ENCODE measurements around the gene DAPK1. TPM values are rescaled to one million over a fixed set of nuclear protein-coding genes. Genes with fewer than 3 reads are reported as not detected.

Gene DAPK1
- total and polyA plus RNA-seq, 10 of the 15 experiments (the other 5 are each of a cell fraction or from before 2014, with no cell fraction given) = 8.2 to 94.7 (median 51.6) TPM

DNA sequence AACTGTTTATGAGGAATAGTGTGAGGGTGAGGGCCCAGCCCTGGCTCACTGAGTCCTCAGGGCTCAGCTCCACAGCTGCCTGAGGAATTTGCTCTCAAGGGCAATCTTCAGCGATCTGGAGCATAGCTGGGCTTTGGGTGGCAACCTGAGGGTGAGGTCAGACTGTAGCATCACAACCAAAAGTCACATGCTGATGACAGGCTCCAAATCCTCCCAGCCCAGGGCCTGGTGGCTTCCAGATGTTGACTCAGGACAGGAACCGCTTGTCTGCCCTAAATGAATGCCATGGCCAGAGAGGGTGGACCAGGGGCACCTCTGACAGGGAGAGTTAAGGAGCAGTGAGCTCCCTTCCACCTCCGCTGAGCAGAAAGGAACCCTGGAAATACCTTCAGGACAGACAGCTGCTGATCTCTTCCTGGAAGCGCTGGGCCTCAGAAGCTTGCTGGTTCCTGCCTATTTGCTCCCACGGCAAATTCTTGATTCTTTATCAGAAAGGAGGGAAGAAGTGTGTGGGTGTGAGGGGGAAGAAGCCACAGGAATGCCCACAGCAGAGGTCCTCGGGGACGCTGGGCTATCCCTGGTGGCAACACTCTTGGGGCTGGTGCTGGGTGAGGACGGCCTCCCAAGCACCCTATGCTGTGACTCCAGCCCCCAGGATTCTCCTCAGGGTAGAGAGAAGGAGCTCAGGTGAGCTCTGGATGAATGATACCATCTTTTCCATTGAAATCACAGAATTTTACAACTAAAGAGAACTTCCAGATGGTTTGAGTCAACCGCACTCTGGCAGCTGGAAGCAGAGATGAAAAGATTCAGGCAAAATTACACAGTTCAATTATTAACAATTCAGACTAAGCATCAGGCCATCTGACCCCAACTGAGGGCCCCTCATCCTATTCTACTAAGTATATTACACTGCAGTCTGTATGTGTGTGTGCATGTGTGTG lies 214.5 kb downstream of the DAPK1 start:
- intact Hi-C loops (cut with micrococcal nuclease; ENCODE audit: unreplicated experiment) (no loop called here), in situ Hi-C loops (cut with MboI) (no loop called here)
- 55% methylated on average over 9 of the region's 9 CpGs for WGBS (ENCODE audit: insufficient coverage, insufficient replicate concordance, low lambda C conversion rate, missing lambda C conversion rate)
- BruUV-seq (replicated peaks) = no TSS peak
- no peaks in the 10 kb centered on the region for H3K9me3 ChIP-seq (replicated peaks; ENCODE audit: control insufficient read depth, insufficient read depth, low read length)
- ChIA-PET RAD21 (ENCODE audit: unreplicated experiment) (no interaction called here), POLR2A (interaction anchor here (0.6 kb wide), 1 partner anchor 370 kb away, joined by 3 read pairs; no protein-coding TSS in a partner anchor), SMC1A (ENCODE audit: uncharacterized antibody, unreplicated experiment) (no interaction called here), CTCF (no interaction called here)
- H3K27ac ChIP-seq (ENCODE audit: control insufficient read depth, insufficient read depth) = no peak overlapping the region
- FAIRE-seq = no peak
- peaks cover 0 to 6% of the 10 kb centered on the region in 2 experiments; a peak in 3 of 4 replicates for H3K36me3 ChIP-seq (ENCODE audit: control insufficient read depth in 2 of 2, insufficient read depth in 2 of 2, low read length in 1 of 2)
- no peaks in the 10 kb centered on the region for H4K20me1 ChIP-seq (ENCODE audit: control insufficient read depth, insufficient read depth)
- no peaks in the 10 kb centered on the region for H3K79me2 ChIP-seq (ENCODE audit: control insufficient read depth, insufficient read depth, low read length)
- H3K4me2 ChIP-seq (ENCODE audit: control insufficient read depth, insufficient read depth) = no peak overlapping the region
- H3K4me1 ChIP-seq (ENCODE audit: control insufficient read depth, insufficient read depth, low read length) = peaks cover 15% of the 10 kb centered on the region
- TF ChIP-seq, protein P1, sequence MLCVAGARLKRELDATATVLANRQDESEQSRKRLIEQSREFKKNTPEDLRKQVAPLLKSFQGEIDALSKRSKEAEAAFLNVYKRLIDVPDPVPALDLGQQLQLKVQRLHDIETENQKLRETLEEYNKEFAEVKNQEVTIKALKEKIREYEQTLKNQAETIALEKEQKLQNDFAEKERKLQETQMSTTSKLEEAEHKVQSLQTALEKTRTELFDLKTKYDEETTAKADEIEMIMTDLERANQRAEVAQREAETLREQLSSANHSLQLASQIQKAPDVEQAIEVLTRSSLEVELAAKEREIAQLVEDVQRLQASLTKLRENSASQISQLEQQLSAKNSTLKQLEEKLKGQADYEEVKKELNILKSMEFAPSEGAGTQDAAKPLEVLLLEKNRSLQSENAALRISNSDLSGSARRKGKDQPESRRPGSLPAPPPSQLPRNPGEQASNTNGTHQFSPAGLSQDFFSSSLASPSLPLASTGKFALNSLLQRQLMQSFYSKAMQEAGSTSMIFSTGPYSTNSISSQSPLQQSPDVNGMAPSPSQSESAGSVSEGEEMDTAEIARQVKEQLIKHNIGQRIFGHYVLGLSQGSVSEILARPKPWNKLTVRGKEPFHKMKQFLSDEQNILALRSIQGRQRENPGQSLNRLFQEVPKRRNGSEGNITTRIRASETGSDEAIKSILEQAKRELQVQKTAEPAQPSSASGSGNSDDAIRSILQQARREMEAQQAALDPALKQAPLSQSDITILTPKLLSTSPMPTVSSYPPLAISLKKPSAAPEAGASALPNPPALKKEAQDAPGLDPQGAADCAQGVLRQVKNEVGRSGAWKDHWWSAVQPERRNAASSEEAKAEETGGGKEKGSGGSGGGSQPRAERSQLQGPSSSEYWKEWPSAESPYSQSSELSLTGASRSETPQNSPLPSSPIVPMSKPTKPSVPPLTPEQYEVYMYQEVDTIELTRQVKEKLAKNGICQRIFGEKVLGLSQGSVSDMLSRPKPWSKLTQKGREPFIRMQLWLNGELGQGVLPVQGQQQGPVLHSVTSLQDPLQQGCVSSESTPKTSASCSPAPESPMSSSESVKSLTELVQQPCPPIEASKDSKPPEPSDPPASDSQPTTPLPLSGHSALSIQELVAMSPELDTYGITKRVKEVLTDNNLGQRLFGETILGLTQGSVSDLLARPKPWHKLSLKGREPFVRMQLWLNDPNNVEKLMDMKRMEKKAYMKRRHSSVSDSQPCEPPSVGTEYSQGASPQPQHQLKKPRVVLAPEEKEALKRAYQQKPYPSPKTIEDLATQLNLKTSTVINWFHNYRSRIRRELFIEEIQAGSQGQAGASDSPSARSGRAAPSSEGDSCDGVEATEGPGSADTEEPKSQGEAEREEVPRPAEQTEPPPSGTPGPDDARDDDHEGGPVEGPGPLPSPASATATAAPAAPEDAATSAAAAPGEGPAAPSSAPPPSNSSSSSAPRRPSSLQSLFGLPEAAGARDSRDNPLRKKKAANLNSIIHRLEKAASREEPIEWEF (IDR thresholded peaks at IDR 0.05; ENCODE audit: insufficient replicate concordance, low read depth, low read length) = no peak
- TF ChIP-seq POU2F2 (IDR thresholded peaks at IDR 0.05; ENCODE audit: borderline replicate concordance, low read depth, low read length) (no peak), RELA (IDR thresholded peaks at IDR 0.05; ENCODE audit: borderline replicate concordance, partially characterized antibody) (no peak), FOXK2 (IDR thresholded peaks at IDR 0.05) (no peak)
- DNase-seq (ENCODE audit: low read depth, low spot score) = no peak
- ATAC-seq = peak; percentile 38
- no peak overlapping the region for H3K4me3 ChIP-seq
- no peak overlapping the region for H2AFZ ChIP-seq (ENCODE audit: control insufficient read depth, low read depth, low read length)
- no peak overlapping the region for H3K9ac ChIP-seq (ENCODE audit: control insufficient read depth, insufficient read depth, low read length)
- peaks cover 0 to 2% of the 10 kb centered on the region in 2 experiments; a peak in 1 of 4 replicates for H3K27me3 ChIP-seq (replicated peaks in 1 of 2; ENCODE audit: control insufficient read depth in 2 of 2, insufficient read depth in 2 of 2, low read length in 1 of 2)
